MCF 10A (cell line): Measurements from ENCODE around the gene SLC22A23. TPM values are rescaled to one million over a fixed set of nuclear protein-coding genes. Genes with fewer than 3 reads are reported as not detected.

Experiments used
- BruUV-seq: library from RNA; stranded (reverse); fragments of 400-500 nt; replicated peaks from 2 replicates; lab custom pipeline; 2021; lab: Mats Ljungman, UMichigan
- CTCF ChIA-PET: fragments of 300-600 bp; sonication (Branson Sonifier 250); formaldehyde crosslinking; extraction: SDS; loops from one replicate; lab custom pipeline; 2021; ENCODE audit warnings: antibody characterized with exemption, inconsistent platforms; lab: Yijun Ruan, JAX
- POLR2A ChIA-PET: fragments of 300-600, 350-650 bp; sonication (Branson Sonifier 250); formaldehyde crosslinking; extraction: SDS; loops from one replicate; lab custom pipeline; 2020; ENCODE audit warnings: antibody characterized with exemption, inconsistent platforms; lab: Yijun Ruan, JAX
- DNase-seq: peaks from one replicate; pipeline ENCODE4 v3.0.0-alpha.2; 2018; ENCODE audit not compliant: unreplicated experiment
- H3K27ac Mint-ChIP-seq: one replicate; pipeline ENCODE4 v1.8.0; 2022; ENCODE audit warnings: mild to moderate bottlenecking, low read depth, mixed read lengths; ENCODE audit not compliant: unreplicated experiment
- H3K27me3 Mint-ChIP-seq: one replicate; pipeline ENCODE4 v1.8.0; 2022; ENCODE audit warnings: mixed read lengths; ENCODE audit not compliant: insufficient read depth, unreplicated experiment
- H3K36me3 Mint-ChIP-seq: one replicate; pipeline ENCODE4 v1.8.0; 2022; ENCODE audit warnings: mild to moderate bottlenecking, moderate library complexity, mixed read lengths; ENCODE audit not compliant: insufficient read depth, unreplicated experiment
- H3K4me1 Mint-ChIP-seq: one replicate; pipeline ENCODE4 v1.8.0; 2022; ENCODE audit warnings: mixed read lengths; ENCODE audit not compliant: insufficient read depth, unreplicated experiment
- H3K4me3 Mint-ChIP-seq: one replicate; pipeline ENCODE4 v1.8.0; 2022; ENCODE audit warnings: mild to moderate bottlenecking, moderate library complexity, mixed read lengths; ENCODE audit not compliant: unreplicated experiment
- H3K9me3 Mint-ChIP-seq: one replicate; pipeline ENCODE4 v1.8.0; 2022; ENCODE audit warnings: mixed read lengths; ENCODE audit not compliant: unreplicated experiment
- intact Hi-C: fragments of 100-400 bp; cut with micrococcal nuclease; formaldehyde crosslinking; loops from 2 replicates; pipeline ENCODE4 v1.14.1; 2022
- total RNA-seq: library from RNA; stranded (reverse); gene quantifications from 2 replicates; pipeline ENCODE4 v1.2.3, GENCODE V29; 2022
- TF ChIP-seq, protein P1 (sequence below): fragments of 200-600 bp; IDR thresholded peaks from one replicate; pipeline ENCODE4 v1.8.0; 2022; ENCODE audit warnings: antibody characterized with exemption, mild to moderate bottlenecking; ENCODE audit not compliant: unreplicated experiment

Gene SLC22A23
- total RNA-seq, 1 experiment from 2014 or later = 11.9 TPM

DNA sequence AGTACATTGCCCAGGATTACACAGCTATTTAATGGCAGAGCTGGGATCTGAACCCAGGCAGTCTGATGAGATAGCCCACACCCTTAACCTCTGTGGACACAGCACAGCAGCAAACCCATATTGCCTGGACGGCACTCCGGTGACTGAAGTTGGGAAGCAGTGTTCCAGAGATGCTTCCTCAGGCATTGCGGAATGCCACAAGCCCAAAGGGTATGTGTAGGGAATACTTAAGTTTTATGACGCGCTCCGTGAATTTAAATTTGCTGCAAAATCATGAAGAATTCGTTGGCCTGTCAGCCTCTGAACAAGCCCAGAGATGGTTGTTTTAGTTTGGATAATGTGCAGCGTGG is 151.7 kb downstream of the SLC22A23 start:
- no peaks in the 10 kb centered on the region for H3K27me3 Mint-ChIP-seq

DNA sequence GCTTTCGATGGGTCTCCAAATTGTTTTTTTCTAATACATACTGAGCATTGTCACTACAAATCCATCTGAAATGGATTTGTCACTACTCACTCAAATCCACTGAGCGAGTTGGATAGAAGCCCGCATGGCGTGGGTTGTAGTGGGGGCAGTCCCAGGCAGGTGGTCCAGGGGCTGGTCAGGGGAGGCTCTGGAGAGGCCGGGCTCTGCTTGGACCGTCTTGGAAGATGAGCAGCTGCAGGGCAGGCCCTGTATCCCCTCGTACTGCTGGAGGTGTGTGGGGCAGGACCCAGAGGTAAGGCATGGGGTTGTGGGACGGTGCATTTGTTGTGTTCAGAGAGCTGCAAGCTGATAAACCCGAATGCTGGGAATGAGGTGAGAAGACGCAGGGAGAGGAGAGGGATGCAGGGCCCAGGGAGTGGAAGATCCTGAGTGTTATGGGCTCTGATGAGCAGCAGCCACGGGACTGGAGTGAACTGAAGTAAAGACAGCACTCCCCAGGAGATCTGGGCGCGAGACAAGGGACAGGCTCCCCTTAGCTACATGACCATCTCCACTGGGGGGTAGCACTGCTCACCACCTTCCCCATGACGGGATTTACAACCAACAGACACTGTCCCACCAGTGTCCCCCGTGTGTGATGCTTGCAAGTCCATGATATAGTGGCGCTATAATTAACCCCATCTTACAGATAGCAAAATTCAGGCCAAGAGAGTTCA is 152.2 kb downstream of the SLC22A23 start:
- TF ChIP-seq, protein P1, sequence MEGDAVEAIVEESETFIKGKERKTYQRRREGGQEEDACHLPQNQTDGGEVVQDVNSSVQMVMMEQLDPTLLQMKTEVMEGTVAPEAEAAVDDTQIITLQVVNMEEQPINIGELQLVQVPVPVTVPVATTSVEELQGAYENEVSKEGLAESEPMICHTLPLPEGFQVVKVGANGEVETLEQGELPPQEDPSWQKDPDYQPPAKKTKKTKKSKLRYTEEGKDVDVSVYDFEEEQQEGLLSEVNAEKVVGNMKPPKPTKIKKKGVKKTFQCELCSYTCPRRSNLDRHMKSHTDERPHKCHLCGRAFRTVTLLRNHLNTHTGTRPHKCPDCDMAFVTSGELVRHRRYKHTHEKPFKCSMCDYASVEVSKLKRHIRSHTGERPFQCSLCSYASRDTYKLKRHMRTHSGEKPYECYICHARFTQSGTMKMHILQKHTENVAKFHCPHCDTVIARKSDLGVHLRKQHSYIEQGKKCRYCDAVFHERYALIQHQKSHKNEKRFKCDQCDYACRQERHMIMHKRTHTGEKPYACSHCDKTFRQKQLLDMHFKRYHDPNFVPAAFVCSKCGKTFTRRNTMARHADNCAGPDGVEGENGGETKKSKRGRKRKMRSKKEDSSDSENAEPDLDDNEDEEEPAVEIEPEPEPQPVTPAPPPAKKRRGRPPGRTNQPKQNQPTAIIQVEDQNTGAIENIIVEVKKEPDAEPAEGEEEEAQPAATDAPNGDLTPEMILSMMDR = no peak
- Mint-ChIP-seq H3K36me3 (no peaks in the 10 kb centered on the region), H3K27me3 (no peaks in the 10 kb centered on the region), H3K4me1 (no peaks in the 10 kb centered on the region), H3K9me3 (no peaks in the 10 kb centered on the region), H3K4me3 (no peak overlapping the region), H3K27ac (no peak overlapping the region)
- CTCF ChIA-PET = no interaction called here
- POLR2A ChIA-PET = no interaction called here
- no peak for DNase-seq
- BruUV-seq = no TSS peak
- intact Hi-C loops = no loop called here

More for the DNA sequence above, 151.7 kb downstream of the SLC22A23 start:
- TF ChIP-seq, protein P1 = no peak
- ChIA-PET CTCF (no interaction called here), POLR2A (no interaction called here)
- Mint-ChIP-seq H3K4me1 (peaks cover under 1% of the 10 kb centered on the region), H3K4me3 (no peak overlapping the region), H3K27ac (no peak overlapping the region), H3K9me3 (no peaks in the 10 kb centered on the region), H3K36me3 (no peaks in the 10 kb centered on the region)
- no peak for DNase-seq
- no TSS peak for BruUV-seq
- intact Hi-C loops = no loop called here

DNA sequence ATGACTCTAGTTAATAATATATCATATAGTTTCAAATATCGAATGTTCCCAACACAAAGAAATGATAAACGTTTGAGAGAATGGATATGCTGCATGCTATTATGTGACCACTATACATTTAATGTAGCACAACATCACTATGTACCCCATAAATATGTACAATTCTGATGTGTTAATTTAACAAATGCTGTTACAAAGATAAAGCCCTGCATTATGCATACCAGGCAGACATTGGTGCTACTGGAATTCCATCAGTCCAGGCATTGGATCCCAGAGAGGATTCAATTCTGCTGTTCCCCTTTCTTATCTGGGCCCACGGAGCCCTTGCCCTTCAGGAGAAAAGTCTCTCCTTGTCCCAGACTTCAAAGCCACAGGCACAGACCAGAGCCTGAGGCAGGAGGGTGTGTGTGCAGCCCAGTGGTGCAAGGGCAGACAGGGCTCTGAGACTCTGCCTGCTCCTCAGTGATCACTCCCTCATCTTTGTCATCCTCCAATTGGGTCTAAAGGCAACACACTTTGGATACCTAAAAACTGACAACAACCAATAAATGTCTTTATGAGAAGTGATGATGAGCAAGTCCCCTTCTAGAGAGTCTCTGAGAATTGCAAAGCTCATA is 152.9 kb downstream of the SLC22A23 start:
- intact Hi-C loops = no loop called here
- Mint-ChIP-seq H3K27me3 (no peaks in the 10 kb centered on the region), H3K4me1 (no peaks in the 10 kb centered on the region), H3K36me3 (no peaks in the 10 kb centered on the region), H3K4me3 (no peak overlapping the region), H3K9me3 (no peaks in the 10 kb centered on the region), H3K27ac (no peak overlapping the region)
- CTCF ChIA-PET = no interaction called here
- BruUV-seq = no TSS peak
- TF ChIP-seq, protein P1 = no peak
- POLR2A ChIA-PET = no interaction called here
- DNase-seq = no peak

DNA sequence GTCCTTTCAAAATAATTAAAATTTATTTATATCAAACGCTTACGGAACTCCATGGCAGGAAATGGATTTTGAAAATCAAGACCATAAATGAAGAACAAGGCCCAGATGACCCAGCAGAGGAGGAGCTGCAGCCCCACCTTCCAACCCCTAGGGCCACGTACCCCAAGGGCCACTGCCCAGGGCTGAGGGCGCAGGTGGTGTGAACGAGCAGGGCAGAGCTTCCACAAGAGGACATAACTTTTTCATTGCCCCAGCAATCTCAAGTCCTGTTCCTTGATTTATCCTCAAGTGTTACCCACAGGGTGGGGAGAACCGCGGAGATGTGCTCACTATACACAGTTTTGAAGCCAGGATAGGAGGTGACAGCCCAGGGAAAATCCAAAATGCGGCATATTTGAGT is 155.3 kb downstream of the SLC22A23 start:
- no peak overlapping the region for H3K4me3 Mint-ChIP-seq
- ChIA-PET CTCF (no interaction called here), POLR2A (no interaction called here)
- TF ChIP-seq, protein P1 = no peak
- intact Hi-C loops = no loop called here
- DNase-seq = no peak
- no peak overlapping the region for H3K27ac Mint-ChIP-seq
- H3K36me3 Mint-ChIP-seq = no peaks in the 10 kb centered on the region
- no peaks in the 10 kb centered on the region for H3K4me1 Mint-ChIP-seq
- no peaks in the 10 kb centered on the region for H3K27me3 Mint-ChIP-seq
- no peaks in the 10 kb centered on the region for H3K9me3 Mint-ChIP-seq
- no TSS peak for BruUV-seq
